Measurements from ENCODE around the gene MEP1A.
"Not testable (repeated sequence)": the region's sequence is repeated elsewhere in the genome, so short reads cannot be mapped to it uniquely, and the experiment has no call there.

The MEP1A gene

GRCh38 chr6:46828939-46829338 lies 35.8 kb downstream of the MEP1A start:
- TF ChIP-seq, protein P1, sequence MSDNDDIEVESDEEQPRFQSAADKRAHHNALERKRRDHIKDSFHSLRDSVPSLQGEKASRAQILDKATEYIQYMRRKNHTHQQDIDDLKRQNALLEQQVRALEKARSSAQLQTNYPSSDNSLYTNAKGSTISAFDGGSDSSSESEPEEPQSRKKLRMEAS (IDR thresholded peaks at IDR 0.05; ENCODE audit: low read depth, low read length), result no peak
- no peak for TF ChIP-seq POLR2A (IDR thresholded peaks at IDR 0.05; ENCODE audit: extremely low read depth, insufficient read length)
- no peak for TF ChIP-seq MYC (IDR thresholded peaks at IDR 0.05; ENCODE audit: low read depth, low read length)
- TF ChIP-seq, protein P2, sequence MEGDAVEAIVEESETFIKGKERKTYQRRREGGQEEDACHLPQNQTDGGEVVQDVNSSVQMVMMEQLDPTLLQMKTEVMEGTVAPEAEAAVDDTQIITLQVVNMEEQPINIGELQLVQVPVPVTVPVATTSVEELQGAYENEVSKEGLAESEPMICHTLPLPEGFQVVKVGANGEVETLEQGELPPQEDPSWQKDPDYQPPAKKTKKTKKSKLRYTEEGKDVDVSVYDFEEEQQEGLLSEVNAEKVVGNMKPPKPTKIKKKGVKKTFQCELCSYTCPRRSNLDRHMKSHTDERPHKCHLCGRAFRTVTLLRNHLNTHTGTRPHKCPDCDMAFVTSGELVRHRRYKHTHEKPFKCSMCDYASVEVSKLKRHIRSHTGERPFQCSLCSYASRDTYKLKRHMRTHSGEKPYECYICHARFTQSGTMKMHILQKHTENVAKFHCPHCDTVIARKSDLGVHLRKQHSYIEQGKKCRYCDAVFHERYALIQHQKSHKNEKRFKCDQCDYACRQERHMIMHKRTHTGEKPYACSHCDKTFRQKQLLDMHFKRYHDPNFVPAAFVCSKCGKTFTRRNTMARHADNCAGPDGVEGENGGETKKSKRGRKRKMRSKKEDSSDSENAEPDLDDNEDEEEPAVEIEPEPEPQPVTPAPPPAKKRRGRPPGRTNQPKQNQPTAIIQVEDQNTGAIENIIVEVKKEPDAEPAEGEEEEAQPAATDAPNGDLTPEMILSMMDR (IDR thresholded peaks at IDR 0.05; ENCODE audit: low read depth, low read length), result no peak
- no peak for DNase-seq (ENCODE audit: low read depth)
- no peak overlapping the region for H3K4me3 ChIP-seq (ENCODE audit: low read depth, low read length)

GRCh38 chr6:46832816-46833215 lies 39.6 kb downstream of the MEP1A start:
- H3K4me3 ChIP-seq (ENCODE audit: low read depth, low read length), result no peak overlapping the region
- TF ChIP-seq MYC (IDR thresholded peaks at IDR 0.05; ENCODE audit: low read depth, low read length) (no peak), POLR2A (IDR thresholded peaks at IDR 0.05; ENCODE audit: extremely low read depth, insufficient read length) (no peak)
- TF ChIP-seq, protein P1 (IDR thresholded peaks at IDR 0.05; ENCODE audit: low read depth, low read length), result no peak
- TF ChIP-seq, protein P2 (IDR thresholded peaks at IDR 0.05; ENCODE audit: low read depth, low read length), result no peak
- no peak for DNase-seq (ENCODE audit: low read depth)

- not testable (repeated sequence) for H3K4me3 ChIP-seq (ENCODE audit: low read depth, low read length)
Observed at GRCh38 chr6:46834257-46834916, 41.2 kb downstream of the MEP1A start.

GRCh38 chr6:46834991-46835390 lies 41.8 kb downstream of the MEP1A start:
- DNase-seq (ENCODE audit: low read depth); H3K4me3 ChIP-seq (ENCODE audit: low read depth, low read length): not testable (repeated sequence)

More at GRCh38 chr6:46834257-46834916, 41.2 kb downstream of the MEP1A start:
- not testable (repeated sequence) for DNase-seq (ENCODE audit: low read depth)

DNA sequence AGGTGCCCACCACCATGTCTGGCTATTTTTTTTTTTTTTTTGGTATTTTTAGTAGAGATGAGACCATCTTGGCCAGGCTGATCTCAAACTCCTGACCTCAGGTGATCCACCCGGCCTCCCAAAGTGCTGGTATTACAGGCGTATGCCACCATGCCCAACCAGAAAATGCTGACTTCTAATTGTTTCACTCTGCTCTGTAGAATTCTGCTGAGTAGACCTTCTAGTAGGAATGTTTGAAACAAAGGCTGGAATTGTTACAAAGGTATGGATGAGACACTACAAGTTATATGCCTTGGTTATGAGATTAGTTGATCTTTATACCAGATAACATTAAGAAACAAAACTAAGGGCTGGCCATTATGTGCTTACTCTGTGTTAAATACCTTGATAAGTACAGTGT lies 44.8 kb downstream of the MEP1A start:
- no peak for DNase-seq (ENCODE audit: low read depth)
- no peak overlapping the region for H3K4me3 ChIP-seq (ENCODE audit: low read depth, low read length)
- TF ChIP-seq, protein P2 (IDR thresholded peaks at IDR 0.05; ENCODE audit: low read depth, low read length), result no peak
- TF ChIP-seq, protein P1 (IDR thresholded peaks at IDR 0.05; ENCODE audit: low read depth, low read length), result no peak
- TF ChIP-seq POLR2A (IDR thresholded peaks at IDR 0.05; ENCODE audit: extremely low read depth, insufficient read length), result no peak

DNA sequence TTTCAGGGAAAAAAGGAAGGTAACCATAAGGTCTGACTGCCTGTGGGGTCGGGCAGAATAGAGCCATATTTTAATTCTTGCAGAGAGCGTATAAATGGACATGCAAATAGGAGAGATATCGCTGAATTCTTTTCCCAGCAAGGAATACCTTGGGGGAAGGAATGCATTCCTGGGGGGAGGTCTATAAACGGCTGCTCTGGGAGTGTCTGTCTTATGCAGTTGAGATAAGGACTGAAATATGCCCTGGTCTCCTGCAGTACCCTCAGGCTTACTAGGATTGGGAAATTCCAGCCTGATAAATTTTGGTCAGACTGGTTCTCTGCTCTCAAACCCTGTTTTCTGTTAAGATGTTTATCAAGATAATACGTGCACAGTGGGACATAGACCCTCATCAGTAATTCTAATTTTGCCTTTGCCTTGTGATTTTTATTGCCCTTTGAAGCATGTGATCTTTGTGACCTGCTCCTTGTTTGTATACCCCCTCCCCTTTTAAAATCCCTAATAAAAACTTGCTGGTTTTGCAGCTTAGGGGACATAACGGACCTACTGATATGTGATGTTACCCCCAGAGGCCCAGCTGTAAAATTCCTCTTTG lies 49.2 kb downstream of the MEP1A start:
- not testable (repeated sequence) for DNase-seq (ENCODE audit: low read depth); H3K4me3 ChIP-seq (ENCODE audit: low read depth, low read length)

DNA sequence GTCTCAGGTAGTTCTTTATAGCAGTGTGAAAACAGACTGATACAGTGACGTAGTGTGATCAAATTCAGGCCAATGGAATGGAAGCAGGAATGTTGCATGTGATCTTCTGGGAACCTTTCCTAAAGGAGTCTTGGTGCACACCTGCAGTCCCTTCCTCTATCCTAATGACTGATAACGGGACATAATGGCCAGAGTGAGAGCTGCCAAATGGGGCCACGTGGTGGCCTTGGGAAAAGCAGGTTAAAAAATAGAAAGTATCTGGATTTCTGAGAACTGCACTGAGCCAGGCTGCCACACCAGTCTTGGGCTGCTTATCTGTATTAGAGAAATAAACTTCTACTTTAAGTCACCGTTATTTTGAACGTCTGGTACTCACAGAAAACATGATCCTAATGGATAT lies 51.9 kb downstream of the MEP1A start:
- H3K4me3 ChIP-seq (ENCODE audit: low read depth, low read length), result no peak overlapping the region
- no peak for DNase-seq (ENCODE audit: low read depth)
- no peak for TF ChIP-seq POLR2A (IDR thresholded peaks at IDR 0.05; ENCODE audit: extremely low read depth, insufficient read length)
- no peak for TF ChIP-seq MYC (IDR thresholded peaks at IDR 0.05; ENCODE audit: low read depth, low read length)
- TF ChIP-seq, protein P1 (IDR thresholded peaks at IDR 0.05; ENCODE audit: low read depth, low read length), result no peak
- TF ChIP-seq, protein P2 (IDR thresholded peaks at IDR 0.05; ENCODE audit: low read depth, low read length), result no peak
